ENCODE results near the gene TPM1. TPM values are rescaled to one million over a fixed set of nuclear protein-coding genes. Genes with fewer than 3 reads are reported as not detected.
A peak's percentile ranks its signal among the peaks of the same experiment; 100 is the strongest.

The TPM1 gene
- total RNA-seq, 1 experiment from 2014 or later, result 1,337 TPM

- no peak for DNase-seq (ENCODE audit: low read depth)
Measured at GRCh38 chr15:63041402-63041973, 1.1 kb upstream of the TPM1 start.

GRCh38 chr15:63042877-63043334 lies 359 bp downstream of the TPM1 start:
- DNase-seq (ENCODE audit: low read depth), result no peak

GRCh38 chr15:63043335-63044076 lies 959 bp downstream of the TPM1 start:
- DNase-seq (ENCODE audit: low read depth), result no peak

- peak; percentile 39 for DNase-seq (ENCODE audit: low read depth)
Measured at GRCh38 chr15:63044077-63044644, 1.6 kb downstream of the TPM1 start.

GRCh38 chr15:63044645-63045464 lies 2.3 kb downstream of the TPM1 start:
- peak; percentile 70 for DNase-seq (ENCODE audit: low read depth)

- DNase-seq (ENCODE audit: low read depth), result peak; percentile 42
Measured at GRCh38 chr15:63045465-63045840, 2.9 kb downstream of the TPM1 start.

- no peak for DNase-seq (ENCODE audit: low read depth)
Measured at GRCh38 chr15:63045879-63046278, 3.3 kb downstream of the TPM1 start.

- peak; percentile 86 for DNase-seq (ENCODE audit: low read depth)
Measured at GRCh38 chr15:63046917-63047760, 4.6 kb downstream of the TPM1 start.

GRCh38 chr15:63047792-63048114 lies 5.2 kb downstream of the TPM1 start:
- DNase-seq (ENCODE audit: low read depth), result no peak

- DNase-seq (ENCODE audit: low read depth), result peak; percentile 91
Measured at GRCh38 chr15:63048115-63048775, 5.7 kb downstream of the TPM1 start.

- DNase-seq (ENCODE audit: low read depth), result peak; percentile 72
Measured at GRCh38 chr15:63048776-63049665, 6.5 kb downstream of the TPM1 start.

GRCh38 chr15:63049783-63050371 lies 7.3 kb downstream of the TPM1 start:
- peak; percentile 41 for DNase-seq (ENCODE audit: low read depth)

GRCh38 chr15:63050731-63051155 lies 8.2 kb downstream of the TPM1 start:
- DNase-seq (ENCODE audit: low read depth), result peak; percentile 79

GRCh38 chr15:63051156-63052066 lies 8.9 kb downstream of the TPM1 start:
- DNase-seq (ENCODE audit: low read depth), result peak; percentile 76

- DNase-seq (ENCODE audit: low read depth), result peak; percentile 32
Measured at GRCh38 chr15:63052077-63052841, 9.7 kb downstream of the TPM1 start.

- DNase-seq (ENCODE audit: low read depth), result peak; percentile 88
Measured at GRCh38 chr15:63052961-63053698, 10.6 kb downstream of the TPM1 start.

- peak; percentile 57 for DNase-seq (ENCODE audit: low read depth)
Measured at GRCh38 chr15:63054281-63054683, 11.7 kb downstream of the TPM1 start.

Measured in M059J (cell line).